MCF 10A (cell line): Measurements from ENCODE around the gene CELA1. TPM values are rescaled to one million over a fixed set of nuclear protein-coding genes. Genes with fewer than 3 reads are reported as not detected.

Experiments
- BruUV-seq: library from RNA; stranded (reverse); fragments of 400-500 nt; replicated peaks from 2 replicates; lab custom pipeline; 2021; lab: Mats Ljungman, UMichigan
- CTCF ChIA-PET: fragments of 300-600 bp; sonication (Branson Sonifier 250); formaldehyde crosslinking; extraction: SDS; loops from one replicate; lab custom pipeline; 2021; ENCODE audit warnings: antibody characterized with exemption, inconsistent platforms; lab: Yijun Ruan, JAX
- POLR2A ChIA-PET: fragments of 300-600, 350-650 bp; sonication (Branson Sonifier 250); formaldehyde crosslinking; extraction: SDS; loops from one replicate; lab custom pipeline; 2020; ENCODE audit warnings: antibody characterized with exemption, inconsistent platforms; lab: Yijun Ruan, JAX
- DNase-seq: peaks from one replicate; pipeline ENCODE4 v3.0.0-alpha.2; 2018; ENCODE audit not compliant: unreplicated experiment
- H3K27ac Mint-ChIP-seq: one replicate; pipeline ENCODE4 v1.8.0; 2022; ENCODE audit warnings: mild to moderate bottlenecking, low read depth, mixed read lengths; ENCODE audit not compliant: unreplicated experiment
- H3K27me3 Mint-ChIP-seq: one replicate; pipeline ENCODE4 v1.8.0; 2022; ENCODE audit warnings: mixed read lengths; ENCODE audit not compliant: insufficient read depth, unreplicated experiment
- H3K36me3 Mint-ChIP-seq: one replicate; pipeline ENCODE4 v1.8.0; 2022; ENCODE audit warnings: mild to moderate bottlenecking, moderate library complexity, mixed read lengths; ENCODE audit not compliant: insufficient read depth, unreplicated experiment
- H3K4me1 Mint-ChIP-seq: one replicate; pipeline ENCODE4 v1.8.0; 2022; ENCODE audit warnings: mixed read lengths; ENCODE audit not compliant: insufficient read depth, unreplicated experiment
- H3K4me3 Mint-ChIP-seq: one replicate; pipeline ENCODE4 v1.8.0; 2022; ENCODE audit warnings: mild to moderate bottlenecking, moderate library complexity, mixed read lengths; ENCODE audit not compliant: unreplicated experiment
- H3K9me3 Mint-ChIP-seq: one replicate; pipeline ENCODE4 v1.8.0; 2022; ENCODE audit warnings: mixed read lengths; ENCODE audit not compliant: unreplicated experiment
- intact Hi-C: fragments of 100-400 bp; cut with micrococcal nuclease; formaldehyde crosslinking; loops from 2 replicates; pipeline ENCODE4 v1.14.1; 2022
- total RNA-seq: library from RNA; stranded (reverse); gene quantifications from 2 replicates; pipeline ENCODE4 v1.2.3, GENCODE V29; 2022
- TF ChIP-seq, protein P1 (sequence below): fragments of 200-600 bp; IDR thresholded peaks from one replicate; pipeline ENCODE4 v1.8.0; 2022; ENCODE audit warnings: antibody characterized with exemption, mild to moderate bottlenecking; ENCODE audit not compliant: unreplicated experiment

The CELA1 gene
- total RNA-seq, 1 experiment from 2014 or later: not detected

DNA sequence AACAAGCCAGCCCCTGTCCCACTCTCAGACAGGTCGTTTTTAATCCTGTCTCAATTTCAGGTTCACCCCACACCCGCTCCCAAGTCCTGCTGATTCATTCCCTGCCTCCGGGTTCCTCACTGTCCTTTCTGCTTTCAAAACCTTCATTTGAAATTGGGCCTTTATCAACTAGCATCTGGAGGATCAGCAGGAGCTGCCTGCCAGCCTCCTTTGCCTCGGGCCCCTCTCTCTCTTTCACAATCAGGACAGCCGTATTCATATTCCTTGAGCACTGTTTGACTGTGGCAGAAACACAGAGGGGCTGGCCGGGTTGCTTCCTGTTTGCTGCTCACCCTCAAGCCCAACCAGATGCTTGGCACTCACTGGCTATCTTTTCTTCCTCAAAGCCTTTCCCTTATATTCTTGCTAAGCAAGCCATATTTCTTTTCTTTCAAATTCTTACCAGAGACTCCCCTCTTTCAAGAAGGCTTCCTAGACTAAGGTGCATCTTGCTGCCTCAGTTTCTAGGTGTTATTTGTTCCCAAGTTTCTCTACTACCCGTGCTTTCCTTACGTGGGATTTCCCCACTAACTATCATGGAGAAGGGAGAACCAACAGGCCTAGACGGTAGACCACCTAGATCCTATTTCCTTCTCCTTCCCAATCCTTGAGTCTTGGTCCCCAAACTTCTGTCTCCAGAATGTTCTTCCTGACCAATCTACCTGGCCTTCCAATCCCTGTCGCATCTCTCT, 41.8 kb upstream of the CELA1 start:
- H3K36me3 Mint-ChIP-seq: peaks cover 5% of the 10 kb centered on the region
- DNase-seq: peak; percentile 89
- BruUV-seq: no TSS peak
- peak overlapping the region; percentile 80 for H3K27ac Mint-ChIP-seq
- H3K9me3 Mint-ChIP-seq: no peaks in the 10 kb centered on the region
- CTCF ChIA-PET: interaction anchor here (0.5 to 0.7 kb wide), 2 partner anchors 128 to 563 kb away, joined by 3 to 5 read pairs; no protein-coding TSS in a partner anchor
- TF ChIP-seq, protein P1, sequence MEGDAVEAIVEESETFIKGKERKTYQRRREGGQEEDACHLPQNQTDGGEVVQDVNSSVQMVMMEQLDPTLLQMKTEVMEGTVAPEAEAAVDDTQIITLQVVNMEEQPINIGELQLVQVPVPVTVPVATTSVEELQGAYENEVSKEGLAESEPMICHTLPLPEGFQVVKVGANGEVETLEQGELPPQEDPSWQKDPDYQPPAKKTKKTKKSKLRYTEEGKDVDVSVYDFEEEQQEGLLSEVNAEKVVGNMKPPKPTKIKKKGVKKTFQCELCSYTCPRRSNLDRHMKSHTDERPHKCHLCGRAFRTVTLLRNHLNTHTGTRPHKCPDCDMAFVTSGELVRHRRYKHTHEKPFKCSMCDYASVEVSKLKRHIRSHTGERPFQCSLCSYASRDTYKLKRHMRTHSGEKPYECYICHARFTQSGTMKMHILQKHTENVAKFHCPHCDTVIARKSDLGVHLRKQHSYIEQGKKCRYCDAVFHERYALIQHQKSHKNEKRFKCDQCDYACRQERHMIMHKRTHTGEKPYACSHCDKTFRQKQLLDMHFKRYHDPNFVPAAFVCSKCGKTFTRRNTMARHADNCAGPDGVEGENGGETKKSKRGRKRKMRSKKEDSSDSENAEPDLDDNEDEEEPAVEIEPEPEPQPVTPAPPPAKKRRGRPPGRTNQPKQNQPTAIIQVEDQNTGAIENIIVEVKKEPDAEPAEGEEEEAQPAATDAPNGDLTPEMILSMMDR: no peak
- no peaks in the 10 kb centered on the region for H3K27me3 Mint-ChIP-seq
- intact Hi-C loops: no loop called here
- H3K4me3 Mint-ChIP-seq: peak overlapping the region; percentile 47
- H3K4me1 Mint-ChIP-seq: peaks cover 47% of the 10 kb centered on the region
- POLR2A ChIA-PET: interaction anchor here (0.6 to 8.0 kb wide), 4 partner anchors 7 to 1138 kb away, joined by 3 to 54 read pairs (median 8); no protein-coding TSS in a partner anchor

DNA sequence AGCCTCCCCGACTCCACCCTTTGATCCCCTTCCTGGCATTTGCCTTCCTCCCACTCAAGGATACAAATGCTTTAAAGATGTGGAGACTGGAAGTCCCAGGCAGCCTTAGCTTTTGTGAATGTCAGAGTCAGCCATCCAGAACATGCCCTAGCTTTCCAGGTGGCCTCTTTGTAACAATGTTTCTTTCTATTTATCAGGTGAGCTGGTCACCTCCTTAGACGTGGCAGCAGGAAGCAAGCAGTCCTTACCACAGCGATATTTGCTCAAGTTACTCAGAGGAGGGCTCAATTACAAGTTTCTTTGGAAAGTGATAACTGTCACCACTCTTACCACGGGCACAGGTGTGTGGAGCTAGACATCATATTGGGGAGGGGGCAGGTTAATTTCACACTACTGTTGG, 39.9 kb upstream of the CELA1 start:
- no peak overlapping the region for H3K27ac Mint-ChIP-seq
- BruUV-seq: no TSS peak
- H3K27me3 Mint-ChIP-seq: no peaks in the 10 kb centered on the region
- POLR2A ChIA-PET: interaction anchor here (8.0 kb wide), 1 partner anchor 13 kb away, joined by 54 read pairs; no protein-coding TSS in a partner anchor
- H3K9me3 Mint-ChIP-seq: no peaks in the 10 kb centered on the region
- TF ChIP-seq, protein P1: no peak
- H3K4me1 Mint-ChIP-seq: peaks cover 51% of the 10 kb centered on the region
- no peak for DNase-seq
- intact Hi-C loops: no loop called here
- peaks cover 7% of the 10 kb centered on the region for H3K36me3 Mint-ChIP-seq
- H3K4me3 Mint-ChIP-seq: no peak overlapping the region
- CTCF ChIA-PET: interaction anchor here (0.6 to 2.0 kb wide), 5 partner anchors 12 to 584 kb away, joined by 3 to 6 read pairs (median 5); no protein-coding TSS in a partner anchor

- TF ChIP-seq, protein P1: no peak
- no peak for DNase-seq
- Mint-ChIP-seq H3K27ac (no peak overlapping the region), H3K27me3 (no peaks in the 10 kb centered on the region), H3K4me1 (peaks cover 26% of the 10 kb centered on the region), H3K9me3 (no peaks in the 10 kb centered on the region), H3K36me3 (peaks cover 7% of the 10 kb centered on the region), H3K4me3 (no peak overlapping the region)
- ChIA-PET CTCF (interaction anchor here (0.6 to 1.2 kb wide), 3 partner anchors 10 to 27 kb away, joined by 5 to 7 read pairs (median 6); no protein-coding TSS in a partner anchor), POLR2A (interaction anchor here (0.6 to 1.5 kb wide), 3 partner anchors 14 to 477 kb away, joined by 3 to 4 read pairs (median 3); no protein-coding TSS in a partner anchor)
- no TSS peak for BruUV-seq
- intact Hi-C loops: no loop called here
Measured at GRCh38 chr12:51383269-51383905, 36.9 kb upstream of the CELA1 start.

GRCh38 chr12:51382173-51382572, 35.7 kb upstream of the CELA1 start:
- no peaks in the 10 kb centered on the region for H3K9me3 Mint-ChIP-seq
- TF ChIP-seq, protein P1: no peak
- intact Hi-C loops: no loop called here
- H3K27ac Mint-ChIP-seq: no peak overlapping the region
- POLR2A ChIA-PET: interaction anchor here (1.4 to 2.3 kb wide), 2 partner anchors 10 to 302 kb away, joined by 3 to 16 read pairs; no protein-coding TSS in a partner anchor
- no TSS peak for BruUV-seq
- peaks cover 7% of the 10 kb centered on the region for H3K36me3 Mint-ChIP-seq
- no peak overlapping the region for H3K4me3 Mint-ChIP-seq
- no peak for DNase-seq
- H3K4me1 Mint-ChIP-seq: peaks cover 15% of the 10 kb centered on the region
- no peaks in the 10 kb centered on the region for H3K27me3 Mint-ChIP-seq
- CTCF ChIA-PET: interaction anchor here (0.6 kb wide), 1 partner anchor 349 kb away, joined by 5 read pairs; no protein-coding TSS in a partner anchor
